GM12892 (cell line): ENCODE data around the gene PDE1C.

Experiments
- POLR2A ChIP-seq: IDR thresholded peaks from 2 replicates; pipeline ENCODE4 v1.6.1; 2011; ENCODE audit warnings: low read depth, low read length, control low read depth
- POLR2AphosphoS5 ChIP-seq: IDR thresholded peaks from 2 replicates; pipeline ENCODE4 v1.6.1; 2011; ENCODE audit warnings: low read depth, low read length, control low read depth

- no peak for TF ChIP-seq POLR2A
- TF ChIP-seq POLR2AphosphoS5: no peak
These were observed 8.6 kb upstream of the PDE1C start for GRCh38 chr7:32078824-32079223.
